Uterus (tissue), 2 donors: ENCODE results near the gene MEIOB.
"Not testable (repeated sequence)": the region's sequence is repeated elsewhere in the genome, so short reads cannot be mapped to it uniquely, and the experiment has no call there.

Experiments used
- POLR2A ChIP-seq, 2 donors: fragments of 450-650 bp; IDR thresholded peaks; one replicate each; pipeline ENCODE4 v1.6.1; 2016; ENCODE audit warnings: antibody characterized with exemption in 2 of 2, mild to moderate bottlenecking in 1 of 2, moderate library complexity in 1 of 2
- TF ChIP-seq, protein P1 (sequence below), 4 experiments: fragments of 200-600 bp in 2 of 4; fragments of 450-650 bp in 2 of 4; sonication (generic) in 2 of 4; IDR thresholded peaks; one replicate each; pipeline ENCODE4 v1.5.1; 2016 to 2019; ENCODE audit warnings: antibody characterized with exemption in 4 of 4, mild to moderate bottlenecking in 2 of 4, moderate library complexity in 1 of 4

DNA sequence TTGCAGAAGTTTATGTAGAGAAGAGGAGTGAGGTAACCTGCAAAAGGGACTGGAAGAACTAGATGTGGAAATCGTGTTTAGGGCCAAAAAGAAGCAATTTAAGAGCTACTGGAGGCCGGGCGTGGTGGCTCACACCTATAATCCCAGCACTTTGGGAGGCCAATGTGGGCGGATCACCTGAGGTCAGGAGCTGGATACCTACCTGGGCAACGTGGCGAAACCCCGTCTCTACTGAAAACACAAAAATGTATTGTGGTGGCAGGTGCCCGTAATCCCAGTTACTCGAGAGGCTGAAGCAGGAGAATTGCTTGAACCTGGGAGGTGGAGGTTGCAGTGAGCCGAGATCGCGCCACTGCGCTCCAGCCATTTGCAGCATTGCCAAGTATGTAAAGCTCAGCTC, 4.1 kb upstream of the MEIOB start:
- TF ChIP-seq, protein P1, sequence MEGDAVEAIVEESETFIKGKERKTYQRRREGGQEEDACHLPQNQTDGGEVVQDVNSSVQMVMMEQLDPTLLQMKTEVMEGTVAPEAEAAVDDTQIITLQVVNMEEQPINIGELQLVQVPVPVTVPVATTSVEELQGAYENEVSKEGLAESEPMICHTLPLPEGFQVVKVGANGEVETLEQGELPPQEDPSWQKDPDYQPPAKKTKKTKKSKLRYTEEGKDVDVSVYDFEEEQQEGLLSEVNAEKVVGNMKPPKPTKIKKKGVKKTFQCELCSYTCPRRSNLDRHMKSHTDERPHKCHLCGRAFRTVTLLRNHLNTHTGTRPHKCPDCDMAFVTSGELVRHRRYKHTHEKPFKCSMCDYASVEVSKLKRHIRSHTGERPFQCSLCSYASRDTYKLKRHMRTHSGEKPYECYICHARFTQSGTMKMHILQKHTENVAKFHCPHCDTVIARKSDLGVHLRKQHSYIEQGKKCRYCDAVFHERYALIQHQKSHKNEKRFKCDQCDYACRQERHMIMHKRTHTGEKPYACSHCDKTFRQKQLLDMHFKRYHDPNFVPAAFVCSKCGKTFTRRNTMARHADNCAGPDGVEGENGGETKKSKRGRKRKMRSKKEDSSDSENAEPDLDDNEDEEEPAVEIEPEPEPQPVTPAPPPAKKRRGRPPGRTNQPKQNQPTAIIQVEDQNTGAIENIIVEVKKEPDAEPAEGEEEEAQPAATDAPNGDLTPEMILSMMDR (IDR thresholded peaks at IDR 0.05): not testable (repeated sequence)
- not testable (repeated sequence) for TF ChIP-seq POLR2A (IDR thresholded peaks at IDR 0.05)
